Raji (cell line): Measurements from ENCODE around the gene LRRC2.

Experiments
- POLR2A ChIP-seq: IDR thresholded peaks from 2 replicates; pipeline ENCODE4 v1.6.1; 2011; ENCODE audit warnings: low read depth, low read length, control low read depth; ENCODE audit not compliant: insufficient read depth

LRRC2 gene

GRCh38 chr3:46468753-46469600, 97.1 kb downstream of the LRRC2 start:
- TF ChIP-seq POLR2A = no peak

- TF ChIP-seq POLR2A = no peak
Measured at GRCh38 chr3:46467562-46467961, 98.5 kb downstream of the LRRC2 start.

- no peak for TF ChIP-seq POLR2A
Measured at GRCh38 chr3:46466871-46467403, 99.2 kb downstream of the LRRC2 start.

GRCh38 chr3:46466273-46466672, 99.8 kb downstream of the LRRC2 start:
- TF ChIP-seq POLR2A = no peak
